ENCODE results near the gene FCRLB.
"Not testable (repeated sequence)": the region's sequence is repeated elsewhere in the genome, so short reads cannot be mapped to it uniquely, and the experiment has no call there.

FCRLB gene

GRCh38 chr1:161720422-161720821, 922 bp upstream of the FCRLB start:
- peak in 1 of 3 donors; percentile 57 for DNase-seq

- peak; percentile 90 to 95 (median 94) for DNase-seq
These were observed 497 bp downstream of the FCRLB start for GRCh38 chr1:161721738-161722343.

GRCh38 chr1:161722406-161722805, 1.1 kb downstream of the FCRLB start:
- DNase-seq, result no peak

- DNase-seq, result no peak
These were observed 2.3 kb downstream of the FCRLB start for GRCh38 chr1:161723459-161724141.

- not testable (repeated sequence) for DNase-seq
These were observed 4.0 kb downstream of the FCRLB start for GRCh38 chr1:161725258-161725907.

- peak in 2 of 3 donors; percentile 39 to 50 for DNase-seq
These were observed 4.6 kb downstream of the FCRLB start for GRCh38 chr1:161725908-161726472.

DNA sequence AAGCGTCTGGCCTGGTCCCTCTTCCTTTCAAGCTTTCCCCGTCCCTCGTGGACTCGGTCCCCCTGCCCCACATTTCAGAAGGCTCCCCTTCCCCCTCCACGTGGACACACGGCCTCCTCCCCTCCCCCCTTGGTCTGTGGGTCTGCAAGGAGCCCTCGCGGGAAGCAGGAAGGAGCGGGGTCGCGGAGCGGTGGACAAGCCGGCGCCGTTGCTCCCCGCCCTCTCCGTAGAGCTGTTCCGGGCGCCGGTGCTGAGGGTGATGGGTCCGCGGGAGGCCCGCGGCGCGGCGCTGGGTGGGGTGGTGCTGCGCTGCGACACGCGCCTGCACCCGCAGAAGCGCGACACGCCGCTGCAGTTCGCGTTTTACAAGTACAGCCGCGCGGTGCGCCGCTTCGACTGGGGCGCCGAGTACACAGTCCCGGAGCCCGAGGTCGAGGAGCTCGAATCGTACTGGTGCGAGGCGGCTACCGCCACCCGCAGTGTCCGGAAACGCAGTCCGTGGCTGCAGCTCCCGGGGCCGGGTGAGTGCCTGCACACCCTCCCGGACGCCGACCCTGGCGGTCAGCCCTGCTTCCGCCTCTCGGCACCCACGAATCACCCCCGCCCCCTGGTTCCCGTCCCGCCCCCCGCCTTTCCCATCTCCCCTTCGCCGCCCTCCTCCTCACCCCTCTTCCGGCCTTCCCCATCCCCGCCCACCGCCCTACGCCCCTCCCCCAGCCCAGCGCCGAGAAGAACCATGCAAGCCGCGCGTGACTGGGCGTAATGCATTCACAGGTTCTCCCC, 5.3 kb downstream of the FCRLB start:
- DNase-seq, result peak; percentile 57 to 84 (median 60)

- peak; percentile 59 to 70 (median 62) for DNase-seq
These were observed 6.0 kb downstream of the FCRLB start for GRCh38 chr1:161727256-161727924.

DNA sequence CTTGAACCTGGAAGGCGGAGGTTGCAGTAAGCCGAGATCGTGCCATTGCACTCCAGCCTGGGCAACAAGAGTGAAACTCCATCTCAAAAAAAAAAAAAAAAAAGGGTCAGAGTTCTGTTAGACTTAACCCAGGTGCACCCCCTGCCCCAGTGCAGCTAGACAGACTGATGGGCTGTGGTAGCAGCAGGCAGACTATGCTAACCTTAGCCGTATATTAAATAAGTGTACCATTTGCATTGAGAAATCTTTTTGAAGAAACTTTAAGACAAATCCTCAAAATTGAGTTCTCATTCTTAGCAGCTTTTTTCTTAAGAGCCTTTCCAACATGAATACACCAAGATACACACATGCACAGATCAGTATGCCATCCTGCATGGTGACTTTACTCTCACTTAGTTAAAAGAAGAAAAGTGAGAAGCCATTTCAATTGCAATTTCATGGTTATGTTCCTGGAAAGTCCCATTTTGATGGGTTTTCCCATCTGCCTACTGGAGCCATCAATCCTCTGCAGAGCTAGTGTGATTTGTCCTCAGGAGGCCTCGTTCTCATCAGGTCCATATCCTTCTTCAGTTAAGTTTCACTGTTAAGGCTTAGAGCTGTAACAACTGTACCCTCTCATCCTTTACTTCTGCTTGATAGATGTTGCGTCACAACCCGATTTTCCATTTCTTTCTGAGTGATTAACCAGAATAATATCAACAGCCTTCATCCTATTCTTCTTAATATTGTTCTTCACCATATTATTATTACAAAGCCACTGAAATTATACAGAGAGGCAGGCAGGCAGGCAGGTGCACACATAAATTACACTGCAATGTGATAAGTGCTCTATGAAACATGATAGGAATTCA, 7.3 kb downstream of the FCRLB start:
- DNase-seq, result peak; percentile 80 to 92 (median 84)

DNA sequence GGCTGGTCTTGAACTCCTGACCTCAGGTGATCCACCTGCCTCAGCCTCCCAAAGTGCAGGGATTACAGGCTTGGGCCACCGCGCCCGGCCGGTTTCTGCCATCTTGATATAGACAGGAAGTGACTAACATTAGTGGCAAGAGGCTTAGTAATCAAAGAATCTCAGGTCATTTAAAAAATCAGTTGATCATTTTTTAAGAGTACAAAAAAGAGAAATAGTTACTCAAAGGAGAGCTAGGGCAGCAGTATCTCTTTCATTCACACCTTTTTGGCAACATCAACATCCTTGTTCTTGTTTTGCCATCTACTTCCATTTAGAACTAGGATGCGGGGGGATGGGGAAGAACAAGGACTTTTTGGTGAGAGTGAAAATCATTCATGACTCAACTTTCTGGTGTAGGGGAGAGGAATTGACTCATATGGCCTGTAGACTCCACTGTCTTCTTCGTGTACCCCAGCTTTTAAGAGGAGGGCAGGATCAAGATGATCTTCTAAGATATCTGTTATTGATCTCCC, 8.8 kb downstream of the FCRLB start:
- DNase-seq, result peak; percentile 80 to 91 (median 89)

GRCh38 chr1:161731241-161731640, 9.9 kb downstream of the FCRLB start:
- DNase-seq, result no peak

DNA sequence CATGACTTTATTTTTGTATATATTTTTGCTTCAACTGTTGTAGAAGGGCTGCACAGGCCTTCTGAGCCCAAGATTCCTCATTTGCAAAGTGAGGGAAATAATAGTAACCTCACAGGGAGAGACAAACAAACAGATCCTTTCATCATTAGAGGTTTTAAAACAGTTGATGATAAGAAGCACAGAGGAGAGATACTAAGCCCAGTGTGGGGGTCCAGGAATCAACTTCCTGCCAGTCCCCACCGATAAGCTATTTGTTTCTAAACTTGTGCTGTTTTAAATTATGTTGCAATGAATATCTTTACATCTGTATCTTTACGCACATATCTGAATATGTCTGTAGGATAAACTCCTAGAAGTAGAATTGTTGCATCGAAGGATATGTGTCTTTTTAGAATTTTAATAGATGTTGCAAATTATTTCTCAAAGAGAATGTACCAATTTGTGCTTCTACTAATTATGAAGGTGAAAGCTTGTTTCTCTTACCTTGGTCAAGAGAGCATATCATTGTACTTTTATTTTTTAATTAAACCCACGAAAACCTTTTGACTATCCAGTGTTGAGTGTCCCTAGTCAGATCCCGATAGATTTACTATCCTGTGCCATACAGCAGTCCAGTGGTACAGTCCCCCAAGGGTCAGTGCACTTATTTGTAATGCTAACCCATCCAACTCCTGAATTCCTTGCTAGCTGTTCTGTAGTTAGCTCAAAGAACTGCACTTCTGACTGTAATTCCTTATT, 10.8 kb downstream of the FCRLB start:
- no peak for DNase-seq

DNA sequence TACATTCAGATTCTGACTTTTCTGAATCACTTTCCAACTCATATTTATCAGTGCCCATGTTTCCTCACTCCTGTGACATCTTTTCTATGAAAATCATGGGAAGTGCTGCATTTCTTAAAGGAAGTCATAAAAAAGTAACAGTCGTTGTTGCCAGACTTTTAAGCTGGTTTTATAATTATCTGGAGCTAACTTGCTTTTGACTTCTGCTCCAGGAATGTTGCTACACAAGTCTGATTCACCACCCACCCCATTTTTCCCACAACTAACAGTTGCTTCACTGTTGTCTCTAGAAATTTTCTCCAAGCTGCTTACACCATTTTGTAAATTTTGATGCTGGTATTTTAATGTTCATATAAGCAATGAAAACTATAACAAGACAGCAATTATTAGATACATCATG, 12.2 kb downstream of the FCRLB start:
- DNase-seq, result peak; percentile 83 to 93 (median 91)

DNA sequence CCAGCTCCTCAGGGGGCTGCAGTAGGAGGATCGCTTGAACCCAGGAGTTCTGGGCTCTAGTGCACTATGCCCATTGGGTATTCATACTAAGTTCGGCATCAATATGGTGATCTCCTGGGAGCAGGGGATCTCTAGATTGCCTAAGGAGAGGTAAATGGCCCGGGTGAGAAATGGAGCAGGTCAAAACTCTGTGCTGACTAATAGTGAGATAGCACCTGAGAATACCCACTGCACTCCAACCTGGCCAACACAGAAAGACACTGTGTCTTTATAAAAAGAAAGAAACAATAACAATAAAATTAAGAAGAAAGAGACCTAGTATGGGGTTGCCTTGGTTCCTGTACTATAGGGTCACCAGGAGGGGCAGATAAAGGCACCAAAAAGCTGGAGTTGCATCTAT, 14.5 kb downstream of the FCRLB start:
- no peak for DNase-seq

- peak; percentile 42 to 57 (median 55) for DNase-seq
These were observed 15.1 kb downstream of the FCRLB start for GRCh38 chr1:161736335-161736969.

DNA sequence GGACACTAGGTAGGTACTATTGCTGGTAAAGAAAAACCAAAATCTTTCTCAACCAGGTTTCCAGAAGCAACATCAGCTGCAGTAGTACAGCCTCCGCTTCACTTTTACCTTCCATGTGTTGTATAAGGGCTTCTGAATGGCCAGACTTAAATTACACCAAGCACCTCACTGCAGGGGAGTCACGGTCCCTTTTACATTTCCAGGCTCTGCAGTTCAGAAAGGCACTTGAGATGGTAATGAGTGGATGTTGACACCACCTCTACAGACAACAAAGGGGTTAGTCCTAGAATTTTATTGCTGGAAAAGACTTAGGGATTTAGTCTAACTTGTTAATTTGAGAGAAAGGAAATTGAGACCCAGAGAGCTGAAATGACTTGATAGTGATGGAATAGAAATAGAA, 16.3 kb downstream of the FCRLB start:
- no peak for DNase-seq

DNA sequence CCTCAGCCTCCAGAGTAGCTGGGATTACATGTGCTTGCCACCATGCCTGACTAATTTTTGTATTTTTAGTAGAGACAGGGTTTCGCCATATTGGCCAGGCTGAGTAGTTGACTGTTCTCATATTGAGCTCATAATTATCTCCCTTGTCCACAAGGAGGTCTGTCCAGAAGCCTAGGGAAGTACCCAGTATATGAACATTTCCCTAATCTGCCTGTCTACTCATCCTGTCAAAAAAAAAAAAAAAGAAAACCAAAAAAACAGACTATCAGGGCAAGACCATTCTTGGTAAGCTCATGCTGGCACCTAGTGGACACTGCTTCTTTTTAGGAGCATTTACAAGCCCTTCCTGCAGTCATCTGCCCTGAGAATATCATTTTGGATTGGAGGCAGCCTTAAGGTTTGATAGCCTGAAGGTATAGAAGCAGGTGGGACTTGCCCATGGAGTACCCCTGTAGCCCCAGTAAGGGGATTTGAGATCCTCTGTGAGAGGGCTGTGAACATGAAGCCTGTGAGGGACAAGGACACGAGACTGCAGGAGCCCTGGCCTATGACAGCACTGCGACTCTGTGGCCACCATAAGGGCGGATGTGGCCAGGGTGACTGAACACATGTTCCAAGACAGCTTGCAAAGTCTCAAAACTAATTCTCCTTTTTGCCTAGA, 17.4 kb downstream of the FCRLB start:
- DNase-seq, result peak; percentile 85 to 98 (median 94)

DNA sequence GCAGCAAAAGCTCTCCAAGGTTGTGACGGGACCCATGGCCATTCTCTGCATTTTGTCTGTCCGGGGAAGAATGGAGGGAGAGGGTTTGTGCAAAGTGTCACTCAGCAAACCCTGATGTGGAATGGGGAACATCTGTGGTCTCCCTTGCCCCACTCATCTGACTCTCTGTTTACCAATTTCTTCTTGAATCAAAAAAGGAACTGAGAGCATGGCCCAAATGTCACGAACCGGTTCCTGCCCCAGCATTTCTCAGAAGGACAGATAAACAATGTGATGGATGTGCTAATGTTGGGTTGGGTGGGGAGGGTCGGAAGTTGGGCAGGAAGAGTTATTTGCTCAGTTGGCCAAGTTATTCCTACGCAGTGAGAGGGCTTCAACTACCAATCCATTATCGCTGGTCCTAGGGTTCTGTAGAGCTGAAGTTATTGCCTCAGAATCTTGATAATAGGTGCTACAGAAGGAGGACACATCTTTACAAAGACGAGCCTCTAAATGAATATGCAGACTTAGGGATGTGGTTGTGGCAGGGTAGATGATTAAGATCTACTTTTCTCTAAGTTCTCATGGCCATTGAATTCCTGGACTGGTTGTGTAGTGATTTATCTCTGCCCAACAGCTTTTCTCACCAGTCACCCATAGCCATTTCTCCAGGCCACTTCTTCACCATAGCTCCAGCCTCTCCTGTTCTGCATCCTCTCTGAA, 18.7 kb downstream of the FCRLB start:
- peak; percentile 46 to 80 (median 65) for DNase-seq

- peak; percentile 40 to 81 (median 70) for DNase-seq
These were observed 19.6 kb downstream of the FCRLB start for GRCh38 chr1:161740921-161741320.
